HG03521 (cell line): ENCODE measurements around the gene CAMK1G.

Experiments used
- ATAC-seq: cut with Tn5 transposase; IDR thresholded peaks from one replicate; pipeline ENCODE4 v1.9.1; 2021; ENCODE audit warnings: mild to moderate bottlenecking, moderate library complexity; ENCODE audit not compliant: unreplicated experiment

The CAMK1G gene

GRCh38 chr1:209618291-209618690 lies 34.8 kb downstream of the CAMK1G start:
- ATAC-seq = no peak

DNA sequence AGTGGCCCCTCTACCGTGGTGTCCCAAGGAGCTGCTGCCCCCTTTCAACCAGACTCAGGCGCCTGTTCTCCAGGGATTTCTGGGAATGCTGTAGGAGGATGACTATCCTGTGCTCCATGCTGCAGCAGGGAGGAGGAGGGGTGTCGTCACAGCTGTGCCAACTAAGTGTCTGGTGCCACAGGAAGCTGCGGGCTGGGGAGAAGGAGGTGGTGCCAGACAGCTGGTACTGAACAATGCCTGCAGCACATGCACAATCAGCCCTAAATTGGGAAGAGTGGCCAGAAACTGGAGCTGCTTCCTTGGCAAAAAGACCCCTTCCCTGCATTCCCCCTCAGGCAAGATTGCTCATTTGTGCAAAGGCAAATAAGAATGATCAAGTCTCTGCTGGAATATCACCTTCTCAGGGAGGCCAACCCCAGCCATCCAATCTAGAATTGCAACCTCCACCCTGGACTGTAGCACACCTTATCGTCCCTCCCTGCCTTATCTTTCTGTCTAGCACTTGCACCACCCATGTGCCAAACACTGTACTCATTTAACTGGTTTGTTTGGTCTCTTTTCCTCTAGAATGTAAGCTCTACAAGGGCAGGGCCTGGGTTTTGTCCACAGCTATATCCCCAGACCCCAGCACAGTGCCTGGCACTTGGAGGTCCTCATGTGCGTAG lies 35.4 kb downstream of the CAMK1G start:
- no peak for ATAC-seq

- no peak for ATAC-seq
These were observed 36.4 kb downstream of the CAMK1G start for GRCh38 chr1:209619696-209620486.

GRCh38 chr1:209620487-209620884 lies 37.0 kb downstream of the CAMK1G start:
- no peak for ATAC-seq

GRCh38 chr1:209621286-209621685 lies 37.8 kb downstream of the CAMK1G start:
- ATAC-seq = no peak

GRCh38 chr1:209621741-209622655 lies 38.5 kb downstream of the CAMK1G start:
- ATAC-seq = no peak

DNA sequence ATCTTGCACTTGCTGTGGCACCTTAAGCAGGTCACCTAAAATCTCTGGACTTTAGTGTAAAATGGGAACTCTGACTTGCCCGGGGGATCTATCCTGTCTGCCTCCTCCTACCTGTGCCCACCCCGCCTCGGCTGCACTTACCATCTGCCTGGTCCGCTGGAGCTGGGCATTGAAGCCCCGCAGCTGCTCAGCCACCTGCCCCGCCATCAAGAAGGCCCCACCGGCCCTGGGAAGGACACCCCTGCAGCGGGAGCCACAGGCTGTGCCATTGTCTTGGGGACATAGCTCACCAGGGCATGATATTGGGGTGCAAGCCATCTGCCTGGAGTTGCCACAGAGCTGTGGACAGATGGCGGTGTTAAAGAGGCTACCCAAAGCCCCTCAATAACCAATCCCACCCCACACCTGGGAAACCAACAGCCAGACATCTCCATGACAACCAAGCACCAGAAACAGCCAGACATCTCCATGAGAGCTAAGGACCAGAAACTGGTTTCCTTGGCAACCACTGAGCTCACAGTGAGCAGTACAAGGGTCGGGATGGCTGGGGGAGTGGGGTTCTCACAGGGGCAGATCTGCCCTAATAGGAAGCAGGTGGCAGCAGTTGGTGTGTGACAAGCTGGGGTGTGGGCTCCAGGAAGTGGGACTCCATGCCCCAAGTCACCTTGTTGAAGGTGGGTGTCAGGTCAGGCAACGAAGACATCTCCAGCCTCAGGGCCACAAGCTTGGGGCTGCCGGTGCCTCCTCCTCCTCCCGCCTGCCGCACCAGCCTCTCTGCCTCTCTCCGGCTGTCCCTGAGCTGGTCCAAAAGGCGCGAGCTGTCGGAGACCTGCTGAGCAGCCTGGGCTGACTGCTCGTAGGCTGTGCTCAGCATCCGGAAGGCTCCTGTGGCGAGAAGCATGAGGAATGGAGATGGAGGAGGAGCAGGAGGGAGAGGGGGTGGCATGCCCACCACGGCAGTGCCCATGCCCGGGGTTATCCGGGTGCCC lies 39.6 kb downstream of the CAMK1G start:
- ATAC-seq = no peak

GRCh38 chr1:209624558-209625549 lies 41.3 kb downstream of the CAMK1G start:
- no peak for ATAC-seq

GRCh38 chr1:209625791-209626285 lies 42.3 kb downstream of the CAMK1G start:
- no peak for ATAC-seq

DNA sequence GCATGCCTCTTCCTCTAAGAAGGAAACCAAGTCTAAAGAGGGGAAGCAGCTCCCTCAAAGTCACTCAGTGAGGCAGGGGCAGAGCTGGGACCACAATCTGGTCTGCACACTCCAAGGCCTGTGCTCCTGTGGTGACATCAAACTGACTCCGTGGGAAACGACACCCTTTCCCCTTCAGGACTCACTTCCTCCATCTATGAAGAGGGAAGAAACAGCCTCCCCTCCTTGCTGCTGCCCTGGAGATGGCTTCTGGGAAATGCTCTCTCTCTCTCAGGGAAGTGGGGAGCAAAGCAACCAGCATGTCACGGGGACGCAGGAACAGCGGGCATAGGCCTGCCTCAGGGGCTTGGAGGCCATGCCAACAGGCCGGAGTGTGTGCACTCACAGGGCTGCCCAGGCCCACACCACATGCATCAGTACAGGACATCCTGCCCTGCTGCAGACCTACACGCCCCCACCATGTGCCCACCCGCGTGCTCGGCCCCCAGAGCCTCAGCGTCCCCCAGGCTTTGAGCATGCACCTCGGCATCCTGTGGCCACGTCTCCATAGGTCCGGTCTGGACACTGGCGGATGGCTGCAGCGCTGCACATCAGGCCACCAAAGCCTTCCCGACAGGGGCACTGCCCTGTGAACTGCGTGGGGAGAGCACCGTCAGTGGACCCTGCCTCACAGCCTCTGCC lies 43.0 kb downstream of the CAMK1G start:
- no peak for ATAC-seq

GRCh38 chr1:209627027-209627731 lies 43.7 kb downstream of the CAMK1G start:
- ATAC-seq = no peak

- ATAC-seq = peak; percentile 73
These were observed 44.2 kb downstream of the CAMK1G start for GRCh38 chr1:209627732-209628196.

- no peak for ATAC-seq
These were observed 45.2 kb downstream of the CAMK1G start for GRCh38 chr1:209628618-209629299.

DNA sequence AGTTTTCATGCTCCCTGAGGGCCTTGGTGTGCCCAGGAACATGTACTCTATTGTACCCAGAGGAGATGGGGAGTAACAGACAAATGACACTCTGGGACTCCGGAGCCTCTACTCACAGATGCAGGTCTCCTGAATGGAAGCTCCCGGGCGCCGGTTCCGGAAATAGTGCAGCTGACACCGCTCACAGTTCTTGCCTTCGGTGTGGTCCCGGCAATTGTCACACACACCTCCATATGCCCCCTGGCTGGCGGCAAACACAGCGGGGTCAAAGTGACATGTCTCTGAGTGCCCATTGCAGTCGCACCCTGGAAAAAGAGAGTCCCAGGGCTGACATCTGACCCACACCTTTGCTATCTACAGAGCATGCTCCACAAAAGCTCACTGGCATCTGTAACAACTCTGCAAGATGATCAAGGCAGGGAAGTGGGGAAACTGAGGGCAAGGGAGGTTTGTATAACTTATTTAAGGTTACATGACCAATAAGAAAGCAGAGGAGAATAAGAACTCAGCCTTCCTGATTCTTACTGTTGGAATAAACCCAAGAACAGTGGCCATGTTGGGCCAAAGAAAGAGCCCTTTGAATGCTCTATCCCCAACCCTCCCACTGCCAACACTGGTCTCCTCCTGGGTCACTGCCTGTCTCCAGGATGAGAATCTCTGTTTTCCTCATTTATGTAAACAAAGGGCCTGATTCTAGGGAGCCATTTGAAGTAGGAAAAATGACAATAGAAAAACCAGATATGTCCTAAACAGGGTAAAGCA lies 46.3 kb downstream of the CAMK1G start:
- ATAC-seq = no peak

DNA sequence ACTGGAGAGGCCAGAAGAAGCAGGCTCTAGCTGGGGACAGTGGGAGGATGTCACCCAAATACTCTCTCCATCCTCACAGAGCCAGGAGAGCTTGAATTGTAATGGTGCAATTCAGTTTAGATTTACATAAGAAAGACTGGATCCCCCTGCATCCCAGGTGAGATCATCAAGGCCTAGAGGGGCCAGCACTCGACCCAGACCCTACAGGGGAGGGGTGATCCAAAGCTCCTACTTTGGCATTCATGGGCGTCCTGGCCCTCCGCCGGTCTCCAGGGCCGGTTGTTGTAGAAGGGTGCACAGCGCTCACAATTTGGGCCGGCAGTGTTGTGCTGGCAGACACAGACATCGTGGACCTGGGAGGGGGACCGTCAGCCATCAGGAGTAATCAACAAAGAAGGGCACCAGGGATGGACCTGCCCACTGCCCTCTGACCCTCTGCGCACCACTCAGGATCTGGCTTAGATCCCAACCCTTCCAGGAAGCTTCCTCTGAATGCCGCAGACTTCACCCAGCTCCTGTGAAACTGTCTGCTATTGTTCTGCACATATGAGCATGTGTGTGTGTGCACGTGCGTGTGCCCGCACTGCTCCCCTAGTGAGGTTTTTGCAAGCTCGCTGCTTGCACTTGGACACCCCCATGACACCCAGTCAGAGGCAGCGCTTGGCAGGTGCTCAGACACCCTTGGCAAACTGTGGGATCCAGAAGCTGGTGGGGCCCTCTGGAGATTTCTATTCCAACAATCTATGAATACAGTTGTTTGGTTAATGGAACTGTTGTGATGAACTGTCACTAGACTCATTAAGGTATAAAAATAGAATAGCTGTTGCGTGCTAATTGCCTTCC lies 47.1 kb downstream of the CAMK1G start:
- no peak for ATAC-seq
